Panc1 (cell line): ENCODE results near the gene TBCD. TPM values are rescaled to one million over a fixed set of nuclear protein-coding genes. Genes with fewer than 3 reads are reported as not detected.

ENCODE experiments used
- ATAC-seq: fragments of 200-7000 bp; cut with Tn5 transposase; 2 replicates; pipeline ENCODE4 v1.9.1; 2020; ENCODE audit warnings: mild to moderate bottlenecking, moderate library complexity
- BruUV-seq: library from RNA; stranded (reverse); fragments of 400-500 nt; replicated peaks from 2 replicates; lab custom pipeline; 2021; lab: Mats Ljungman, UMichigan
- CTCF ChIA-PET: fragments of 300-600 bp; sonication (Branson Sonifier 250); formaldehyde crosslinking; loops from one replicate; lab custom pipeline; 2022; ENCODE audit warnings: antibody characterized with exemption; lab: Charles Lee
- POLR2A ChIA-PET: fragments of 300-600 bp; sonication (Branson Sonifier 250); formaldehyde crosslinking; loops from one replicate; lab custom pipeline; 2022; ENCODE audit warnings: antibody characterized with exemption; lab: Charles Lee
- DNase-seq: peaks from one replicate; pipeline ENCODE4 v3.0.0-alpha.2; 2010; ENCODE audit warnings: low read depth, low spot score
- H3K27ac ChIP-seq: 2 replicates; pipeline ENCODE4 v1.5.1; 2011; ENCODE audit warnings: mild to moderate bottlenecking, low read length, inconsistent platforms
- H3K27me3 ChIP-seq: fragments of 200-500 bp; sonication (Bioruptor generic); 2 replicates; pipeline ENCODE4 v1.6.0; 2014; ENCODE audit warnings: low read length, inconsistent platforms; ENCODE audit not compliant: control insufficient read depth, insufficient read depth
- H3K36me3 ChIP-seq: fragments of 200-500 bp; sonication (Bioruptor generic); 2 replicates; pipeline ENCODE4 v1.5.1; 2014; ENCODE audit warnings: inconsistent platforms, mild to moderate bottlenecking, low read length, moderate library complexity; ENCODE audit not compliant: control insufficient read depth, insufficient read depth
- H3K4me1 ChIP-seq: 2 replicates; pipeline ENCODE4 v1.5.1; 2011; ENCODE audit warnings: inconsistent platforms, mild to moderate bottlenecking, low read length, moderate library complexity; ENCODE audit not compliant: control insufficient read depth, insufficient read depth
- H3K4me3 ChIP-seq, 2 experiments: 2 replicates each; pipeline ENCODE4 v1.5.1; 2011 to 2012; ENCODE audit warnings: low read depth in 2 of 2, low read length in 2 of 2, mild to moderate bottlenecking in 2 of 2, inconsistent platforms in 1 of 2, moderate library complexity in 1 of 2
- H3K9me3 ChIP-seq: fragments of 200-500 bp; sonication (Bioruptor generic); 2 replicates; pipeline ENCODE4 v1.5.1; 2014; ENCODE audit warnings: low read depth, mild to moderate bottlenecking, inconsistent platforms, low read length, moderate library complexity; ENCODE audit not compliant: control insufficient read depth, insufficient read depth
- POLR2AphosphoS5 ChIP-seq: IDR thresholded peaks from 2 replicates; pipeline ENCODE4 v1.6.1; 2012; ENCODE audit warnings: mild to moderate bottlenecking, low read depth, low read length, moderate library complexity
- SIN3A ChIP-seq: IDR thresholded peaks from 2 replicates; pipeline ENCODE4 v1.6.1; 2012; ENCODE audit warnings: low read depth, mild to moderate bottlenecking, low read length, moderate library complexity, borderline replicate concordance; ENCODE audit not compliant: insufficient read depth
- TCF7L2 ChIP-seq: IDR thresholded peaks from 2 replicates; pipeline ENCODE4 v1.6.1; 2011; ENCODE audit warnings: mild to moderate bottlenecking, low read depth, low read length, inconsistent platforms
- in situ Hi-C: cut with HindIII; loops from 2 replicates; pipeline ENCODE4 v1.10.0; 2016; ENCODE audit warnings: low sequenced_read_pairs, low pct_unique_long_range_greater_than_20kb
- intact Hi-C: fragments of 100-400 bp; cut with micrococcal nuclease; formaldehyde crosslinking; loops from one replicate; pipeline ENCODE4 v1.10.0; 2022; ENCODE audit not compliant: unreplicated experiment
- total RNA-seq: library from RNA; stranded (reverse); gene quantifications from one replicate; pipeline ENCODE4 v1.2.1, GENCODE V29; 2021; ENCODE audit not compliant: unreplicated experiment
- TF ChIP-seq, protein P1 (sequence below), 2 experiments: IDR thresholded peaks; 2 replicates each; pipeline ENCODE4 v1.6.1; 2011 to 2012; ENCODE audit warnings: low read depth in 2 of 2, control low read depth in 1 of 2, low read length in 1 of 2, mild to moderate bottlenecking in 1 of 2, moderate library complexity in 1 of 2; ENCODE audit not compliant: insufficient read depth in 1 of 2
- TF ChIP-seq, protein P2 (sequence below): fragments of 450-650 bp; IDR thresholded peaks from 2 replicates; pipeline ENCODE4 v1.5.1; 2017; ENCODE audit warnings: mild to moderate bottlenecking

The TBCD gene
- total RNA-seq, 1 experiment from 2014 or later = 186 TPM

DNA sequence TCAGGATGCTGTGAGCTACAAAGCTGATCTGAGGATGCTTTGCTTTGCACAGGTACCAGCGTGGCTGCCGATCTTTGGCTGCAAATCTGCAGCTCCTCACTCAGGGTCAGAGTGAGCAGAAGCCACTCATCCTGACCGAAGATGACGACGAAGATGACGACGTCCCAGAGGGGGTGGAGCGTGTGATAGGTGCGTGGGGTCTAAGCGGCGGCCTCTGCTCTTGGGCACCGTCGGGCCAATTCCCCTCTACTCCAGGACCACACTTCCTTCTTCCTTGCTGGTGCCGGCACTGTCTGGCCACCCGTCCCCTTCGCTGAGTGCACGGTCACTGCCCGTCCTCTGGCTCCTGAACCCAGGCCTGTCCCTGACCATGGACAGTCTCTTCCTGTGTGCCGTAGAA lies 54.0 kb downstream of the TBCD start:
- intact Hi-C loops (no loop called here), in situ Hi-C loops (no loop called here)
- DNase-seq = no peak
- Histone ChIP-seq H3K27ac (no peak overlapping the region), H3K4me1 (no peaks in the 10 kb centered on the region), H3K36me3 (peaks cover 7% of the 10 kb centered on the region; the same call in 1 of the 2 replicates), H3K4me3 (no peak overlapping the region), H3K9me3 (no peaks in the 10 kb centered on the region), H3K27me3 (no peaks in the 10 kb centered on the region)
- no TSS peak for BruUV-seq
- POLR2A ChIA-PET = no interaction called here
- CTCF ChIA-PET = no interaction called here
- TF ChIP-seq TCF7L2 (no peak), SIN3A (no peak), POLR2AphosphoS5 (no peak)
- TF ChIP-seq, protein P1, sequence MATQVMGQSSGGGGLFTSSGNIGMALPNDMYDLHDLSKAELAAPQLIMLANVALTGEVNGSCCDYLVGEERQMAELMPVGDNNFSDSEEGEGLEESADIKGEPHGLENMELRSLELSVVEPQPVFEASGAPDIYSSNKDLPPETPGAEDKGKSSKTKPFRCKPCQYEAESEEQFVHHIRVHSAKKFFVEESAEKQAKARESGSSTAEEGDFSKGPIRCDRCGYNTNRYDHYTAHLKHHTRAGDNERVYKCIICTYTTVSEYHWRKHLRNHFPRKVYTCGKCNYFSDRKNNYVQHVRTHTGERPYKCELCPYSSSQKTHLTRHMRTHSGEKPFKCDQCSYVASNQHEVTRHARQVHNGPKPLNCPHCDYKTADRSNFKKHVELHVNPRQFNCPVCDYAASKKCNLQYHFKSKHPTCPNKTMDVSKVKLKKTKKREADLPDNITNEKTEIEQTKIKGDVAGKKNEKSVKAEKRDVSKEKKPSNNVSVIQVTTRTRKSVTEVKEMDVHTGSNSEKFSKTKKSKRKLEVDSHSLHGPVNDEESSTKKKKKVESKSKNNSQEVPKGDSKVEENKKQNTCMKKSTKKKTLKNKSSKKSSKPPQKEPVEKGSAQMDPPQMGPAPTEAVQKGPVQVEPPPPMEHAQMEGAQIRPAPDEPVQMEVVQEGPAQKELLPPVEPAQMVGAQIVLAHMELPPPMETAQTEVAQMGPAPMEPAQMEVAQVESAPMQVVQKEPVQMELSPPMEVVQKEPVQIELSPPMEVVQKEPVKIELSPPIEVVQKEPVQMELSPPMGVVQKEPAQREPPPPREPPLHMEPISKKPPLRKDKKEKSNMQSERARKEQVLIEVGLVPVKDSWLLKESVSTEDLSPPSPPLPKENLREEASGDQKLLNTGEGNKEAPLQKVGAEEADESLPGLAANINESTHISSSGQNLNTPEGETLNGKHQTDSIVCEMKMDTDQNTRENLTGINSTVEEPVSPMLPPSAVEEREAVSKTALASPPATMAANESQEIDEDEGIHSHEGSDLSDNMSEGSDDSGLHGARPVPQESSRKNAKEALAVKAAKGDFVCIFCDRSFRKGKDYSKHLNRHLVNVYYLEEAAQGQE (IDR thresholded peaks at IDR 0.05; ENCODE audit: insufficient read depth in 1 of 2, low read depth in 2 of 2, low read length in 1 of 2) = no peak
- TF ChIP-seq, protein P2, sequence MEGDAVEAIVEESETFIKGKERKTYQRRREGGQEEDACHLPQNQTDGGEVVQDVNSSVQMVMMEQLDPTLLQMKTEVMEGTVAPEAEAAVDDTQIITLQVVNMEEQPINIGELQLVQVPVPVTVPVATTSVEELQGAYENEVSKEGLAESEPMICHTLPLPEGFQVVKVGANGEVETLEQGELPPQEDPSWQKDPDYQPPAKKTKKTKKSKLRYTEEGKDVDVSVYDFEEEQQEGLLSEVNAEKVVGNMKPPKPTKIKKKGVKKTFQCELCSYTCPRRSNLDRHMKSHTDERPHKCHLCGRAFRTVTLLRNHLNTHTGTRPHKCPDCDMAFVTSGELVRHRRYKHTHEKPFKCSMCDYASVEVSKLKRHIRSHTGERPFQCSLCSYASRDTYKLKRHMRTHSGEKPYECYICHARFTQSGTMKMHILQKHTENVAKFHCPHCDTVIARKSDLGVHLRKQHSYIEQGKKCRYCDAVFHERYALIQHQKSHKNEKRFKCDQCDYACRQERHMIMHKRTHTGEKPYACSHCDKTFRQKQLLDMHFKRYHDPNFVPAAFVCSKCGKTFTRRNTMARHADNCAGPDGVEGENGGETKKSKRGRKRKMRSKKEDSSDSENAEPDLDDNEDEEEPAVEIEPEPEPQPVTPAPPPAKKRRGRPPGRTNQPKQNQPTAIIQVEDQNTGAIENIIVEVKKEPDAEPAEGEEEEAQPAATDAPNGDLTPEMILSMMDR = no peak
- ATAC-seq = no peak

DNA sequence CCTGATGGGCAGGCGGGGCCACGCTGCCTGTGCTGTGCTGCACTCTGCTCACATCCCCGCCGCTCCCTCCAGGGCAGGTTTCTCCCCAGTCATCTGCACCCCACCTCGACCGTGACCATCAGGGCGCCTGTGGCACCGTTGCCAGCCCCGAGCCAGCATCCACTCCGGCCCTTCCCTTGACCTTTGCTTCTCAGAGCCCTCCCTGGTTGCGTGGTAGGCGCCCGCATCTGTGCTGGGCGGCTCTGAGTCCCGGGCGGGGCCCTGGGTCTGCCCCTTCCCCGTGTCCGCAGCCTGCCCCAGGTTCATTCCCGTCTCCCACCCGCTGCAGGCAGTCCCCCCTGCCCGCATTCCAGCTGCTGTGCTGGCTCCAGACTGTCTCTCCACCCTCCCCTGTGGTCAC lies 54.8 kb downstream of the TBCD start:
- in situ Hi-C loops = no loop called here
- CTCF ChIA-PET = no interaction called here
- no peak overlapping the region for H3K4me3 ChIP-seq

More for the DNA sequence above, 54.8 kb downstream of the TBCD start:
- POLR2A ChIA-PET = interaction anchor here (0.6 kb wide), 1 partner anchor 503 kb away, joined by 9 read pairs; no protein-coding TSS in a partner anchor
- TF ChIP-seq SIN3A = no peak
- no peak for TF ChIP-seq POLR2AphosphoS5
- TF ChIP-seq, protein P1 (IDR thresholded peaks at IDR 0.05; ENCODE audit: insufficient read depth in 1 of 2, low read depth in 2 of 2, low read length in 1 of 2) = no peak
- no peak for TF ChIP-seq TCF7L2
- TF ChIP-seq, protein P2 = no peak
- ATAC-seq (no peak), DNase-seq (no peak)
- Histone ChIP-seq H3K9me3 (no peaks in the 10 kb centered on the region), H3K27me3 (no peaks in the 10 kb centered on the region), H3K36me3 (peaks cover 7% of the 10 kb centered on the region; the same call in 1 of the 2 replicates), H3K27ac (no peak overlapping the region), H3K4me1 (no peaks in the 10 kb centered on the region)
- BruUV-seq = no TSS peak
- intact Hi-C loops = no loop called here
